GM18861 (cell line): ENCODE data around the gene EIPR1.
"Not testable (repeated sequence)": the region's sequence is repeated elsewhere in the genome, so short reads cannot be mapped to it uniquely, and the experiment has no call there.

Experiments used
- ATAC-seq: cut with Tn5 transposase; IDR thresholded peaks from one replicate; pipeline ENCODE4 v1.9.1; 2021; ENCODE audit not compliant: unreplicated experiment

The EIPR1 gene

DNA sequence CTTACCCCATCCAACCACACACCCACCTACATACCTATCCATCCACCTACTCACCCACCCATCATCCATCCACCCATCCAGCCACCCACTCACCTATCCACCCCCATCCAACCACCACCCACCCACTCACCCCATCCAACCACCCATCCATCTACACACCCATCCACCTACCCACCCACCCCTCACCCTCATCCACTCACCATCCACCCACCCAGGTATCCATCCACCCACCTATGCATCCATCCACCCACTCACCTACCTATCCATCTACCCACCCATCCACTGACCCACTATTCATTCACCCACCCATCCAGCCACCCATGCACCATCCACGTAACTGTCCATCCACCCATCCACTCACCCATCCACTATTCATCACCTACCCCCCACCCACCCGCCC lies 194.8 kb downstream of the EIPR1 start:
- no peak for ATAC-seq

GRCh38 chr2:3181416-3182010 lies 196.1 kb downstream of the EIPR1 start:
- ATAC-seq, result no peak

- ATAC-seq, result not testable (repeated sequence)
Observed at GRCh38 chr2:3180909-3181221, 196.8 kb downstream of the EIPR1 start.

DNA sequence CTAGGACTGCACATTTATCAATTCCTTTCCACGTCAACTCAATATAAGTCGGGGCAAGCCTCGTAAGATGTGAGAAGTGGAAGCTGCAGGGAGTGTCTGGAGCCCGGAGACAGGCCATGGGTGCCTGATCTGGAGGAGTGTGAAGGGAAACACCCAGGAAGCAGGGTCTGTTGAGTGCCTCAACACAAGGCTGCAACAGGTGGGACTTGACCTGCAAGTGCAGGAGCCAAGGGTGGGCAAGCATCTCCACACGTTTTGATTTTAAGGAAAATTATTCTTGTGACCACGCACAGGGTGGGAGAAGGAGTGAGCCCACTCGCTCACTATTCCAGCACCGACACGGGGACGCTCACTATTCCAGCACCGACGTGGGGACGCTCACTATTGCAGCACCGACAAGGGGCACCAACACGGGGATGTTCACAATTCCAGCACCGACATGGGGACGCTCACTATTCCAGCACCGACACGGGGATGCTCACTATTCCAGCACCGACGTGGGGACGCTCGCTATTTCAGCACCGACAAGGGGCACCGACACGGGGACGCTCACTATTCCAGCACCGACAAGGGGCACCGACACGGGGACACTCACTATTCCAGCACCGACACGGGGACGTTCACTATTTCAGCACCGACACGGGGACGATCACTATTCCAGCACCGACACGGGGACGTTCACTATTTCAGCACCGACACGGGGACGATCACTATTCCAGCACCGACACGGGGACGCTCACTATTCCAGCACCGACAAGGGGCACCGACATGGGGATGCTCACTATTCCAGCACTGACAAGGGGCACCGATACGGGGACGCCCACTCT lies 197.3 kb downstream of the EIPR1 start:
- no peak for ATAC-seq

DNA sequence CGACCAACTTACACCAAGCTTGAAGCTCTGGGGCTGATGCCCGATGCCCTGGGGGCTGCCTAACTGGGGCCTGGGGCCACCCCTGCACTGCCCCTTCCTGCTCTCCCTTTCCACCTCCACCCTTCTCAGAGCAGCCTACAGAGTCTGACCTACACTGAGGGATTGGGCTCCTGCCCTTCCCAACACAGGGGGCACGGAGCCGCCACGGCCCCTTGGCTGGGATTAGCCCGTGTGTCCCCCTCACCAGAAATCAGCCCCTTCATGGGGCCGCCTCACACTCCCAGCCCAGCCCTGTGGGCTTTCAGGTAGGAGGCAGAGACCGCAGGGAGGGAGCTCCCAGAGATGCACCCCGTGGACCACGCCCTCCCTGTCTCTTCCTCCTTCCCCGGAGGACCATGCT lies 198.0 kb downstream of the EIPR1 start:
- ATAC-seq, result no peak

GRCh38 chr2:3179208-3179607 lies 198.4 kb downstream of the EIPR1 start:
- no peak for ATAC-seq

DNA sequence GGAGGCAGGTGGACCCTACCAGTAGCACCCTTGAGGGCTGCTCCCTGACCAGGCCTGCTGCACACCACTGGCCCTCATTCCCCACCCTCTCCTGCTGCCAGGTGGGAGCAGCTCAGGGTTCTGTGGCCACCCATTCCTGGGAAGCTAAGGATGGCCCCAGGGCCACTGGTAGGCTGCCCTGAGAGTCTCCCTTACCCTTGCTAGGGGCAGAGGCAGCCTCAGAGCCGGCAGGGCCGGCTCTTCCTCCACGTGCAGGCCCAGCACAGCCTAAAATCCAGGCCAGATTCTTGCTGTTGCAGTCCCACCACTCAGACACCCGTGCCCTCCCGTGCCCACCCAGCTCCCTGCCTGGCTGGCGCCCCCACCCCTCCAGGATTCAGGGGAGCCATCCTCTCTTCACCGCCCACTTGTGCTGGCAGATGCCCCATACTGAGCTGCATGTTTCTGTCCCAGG lies 199.0 kb downstream of the EIPR1 start:
- no peak for ATAC-seq

DNA sequence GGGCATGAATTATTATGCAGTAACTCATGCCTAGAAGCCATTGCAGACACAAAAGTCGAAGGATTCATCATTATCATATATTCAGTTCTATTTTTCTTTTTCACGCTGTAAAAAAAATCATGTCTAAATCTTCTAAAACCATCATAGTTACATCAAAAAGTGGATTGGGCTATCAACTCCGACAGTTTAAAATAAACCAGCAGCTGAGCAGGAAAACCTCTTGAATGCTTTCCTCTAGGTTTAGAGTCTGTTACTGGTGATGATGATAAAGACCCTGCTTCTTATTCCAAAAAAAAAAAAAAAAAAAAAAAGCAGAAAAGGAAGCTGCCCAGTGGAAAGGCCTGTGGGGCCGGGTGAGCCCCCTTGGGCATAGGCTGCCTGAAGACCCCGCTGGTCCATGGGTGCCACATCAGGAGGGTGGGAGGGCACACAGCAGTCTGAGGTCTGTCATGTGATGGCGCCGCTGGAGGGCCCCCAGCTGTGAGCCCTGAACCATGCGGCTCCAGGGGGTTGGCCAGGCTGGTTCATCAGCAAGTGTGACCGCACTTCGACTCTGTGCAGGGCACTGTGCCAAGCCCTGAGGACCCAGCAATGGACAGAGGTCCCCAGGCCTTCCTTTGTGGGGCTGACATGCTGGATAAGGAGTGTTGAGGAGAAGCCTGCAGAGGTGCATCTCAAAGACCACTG lies 199.6 kb downstream of the EIPR1 start:
- no peak for ATAC-seq

DNA sequence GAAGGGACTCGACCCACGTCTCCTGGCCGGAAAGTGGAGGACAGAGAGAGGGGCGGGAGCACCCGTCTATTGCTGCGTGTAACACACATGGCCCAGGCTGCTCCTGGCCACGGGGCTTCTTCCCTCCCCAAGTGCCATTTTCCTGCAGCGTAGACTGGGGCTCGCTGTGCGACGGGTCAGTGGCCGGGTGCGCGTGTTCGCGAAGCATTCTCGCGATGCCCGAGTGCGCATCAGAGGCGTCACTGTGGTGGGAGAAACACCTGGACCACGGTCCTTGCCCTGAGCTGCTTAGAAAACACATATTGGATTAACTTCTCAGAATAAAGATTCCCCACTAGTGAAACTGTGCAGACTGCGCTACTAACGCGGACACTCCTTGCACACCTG lies 200.8 kb downstream of the EIPR1 start:
- no peak for ATAC-seq

GRCh38 chr2:3176071-3176868 lies 201.3 kb downstream of the EIPR1 start:
- ATAC-seq, result no peak

DNA sequence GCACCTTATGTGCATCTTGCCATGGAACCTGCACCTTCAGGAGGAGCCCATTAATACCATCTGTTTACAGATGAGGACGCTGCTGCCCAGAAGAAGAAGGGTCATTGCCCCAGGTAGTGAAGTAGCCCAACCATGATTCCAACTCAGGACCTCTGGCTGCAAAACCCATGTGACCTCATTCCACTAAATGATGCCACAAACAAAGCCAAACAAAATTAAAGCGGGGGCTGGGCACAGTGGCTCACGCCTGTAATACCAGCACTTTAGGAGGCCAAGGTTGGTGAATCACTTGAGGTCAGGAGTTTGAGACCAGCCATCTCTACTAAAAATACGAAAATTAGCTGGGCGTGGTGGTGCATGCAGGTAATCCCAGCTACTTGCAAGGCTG lies 202.1 kb downstream of the EIPR1 start:
- no peak for ATAC-seq

GRCh38 chr2:3174626-3175567 lies 202.7 kb downstream of the EIPR1 start:
- ATAC-seq, result no peak

- ATAC-seq, result no peak
Observed at GRCh38 chr2:3173031-3173430, 204.6 kb downstream of the EIPR1 start.

- ATAC-seq, result no peak
Observed at GRCh38 chr2:3172265-3172935, 205.2 kb downstream of the EIPR1 start.

- ATAC-seq, result no peak
Observed at GRCh38 chr2:3171564-3172264, 205.9 kb downstream of the EIPR1 start.

DNA sequence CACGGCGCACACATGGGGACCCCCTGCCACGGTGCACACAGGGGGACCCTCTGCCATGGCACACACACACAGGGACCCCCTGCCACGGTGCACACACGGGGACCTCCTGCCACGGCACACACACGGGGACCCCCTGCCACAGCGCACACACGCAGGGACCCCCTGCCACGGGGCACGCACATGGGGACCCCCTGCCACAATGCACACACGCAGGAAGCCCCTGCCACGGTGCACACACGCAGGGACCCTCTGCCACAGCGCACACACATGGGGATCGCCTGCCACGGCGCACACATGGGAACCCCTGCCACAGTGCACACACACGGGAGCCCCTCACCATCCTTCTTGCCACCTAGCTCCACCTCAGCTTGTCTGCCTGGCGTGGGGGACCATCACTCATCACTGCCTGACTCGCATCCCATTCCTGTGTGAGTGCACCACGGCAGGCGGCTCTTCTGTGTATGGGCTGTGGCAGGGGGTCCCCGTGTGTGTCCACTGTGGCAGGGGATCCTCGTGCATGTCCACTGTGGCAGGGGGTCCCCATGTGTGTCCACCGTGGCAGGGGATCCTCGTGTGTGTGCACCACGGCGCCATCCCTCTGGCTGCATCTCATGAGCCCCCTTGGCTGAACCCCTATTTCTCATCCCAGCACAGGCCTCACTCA lies 206.7 kb downstream of the EIPR1 start:
- ATAC-seq, result no peak

GRCh38 chr2:3169106-3169870 lies 208.3 kb downstream of the EIPR1 start:
- no peak for ATAC-seq
